Naive thymus-derived CD4-positive, alpha-beta T cell (primary cell): ENCODE measurements around the gene BAHD1. TPM values are rescaled to one million over a fixed set of nuclear protein-coding genes. Genes with fewer than 3 reads are reported as not detected.

Experiments
- ATAC-seq: fragments of 150-1000 bp; cut with Tn5 transposase; 2 replicates; pipeline ENCODE4 v1.10.0; 2021; ENCODE audit warnings: mild to moderate bottlenecking, moderate library complexity
- CTCF ChIA-PET: fragments of 350-600 bp; sonication (Branson Sonifier 250); formaldehyde crosslinking; loops from one replicate; lab custom pipeline; 2021; ENCODE audit warnings: antibody characterized with exemption; lab: Charles Lee
- POLR2A ChIA-PET: fragments of 350-600 bp; sonication (Branson Sonifier 250); formaldehyde crosslinking; loops from one replicate; lab custom pipeline; 2021; ENCODE audit warnings: antibody characterized with exemption, inconsistent platforms; lab: Charles Lee
- DNase-seq, 9 donors: peaks; one replicate each; pipeline versions ENCODE4 v3.0.0 to v3.0.0-alpha.2; 2020 to 2022; ENCODE audit warnings: mixed read lengths in 1 of 9
- H3K27ac ChIP-seq: one replicate; pipeline ENCODE4 v1.7.0; 2013; ENCODE audit warnings: mild to moderate bottlenecking, low read depth, low read length, moderate library complexity
- H3K27me3 ChIP-seq, 2 donors: one replicate each; pipeline ENCODE4 v1.7.0; 2013; ENCODE audit warnings: low read length in 2 of 2, mild to moderate bottlenecking in 2 of 2, moderate library complexity in 2 of 2; ENCODE audit not compliant: control insufficient read depth in 2 of 2, insufficient read depth in 2 of 2
- H3K36me3 ChIP-seq, 3 experiments: 1 replicate in 2 of 3; 2 replicates in 1 of 3; pipeline ENCODE4 v1.7.0; 2013; ENCODE audit warnings: low read length in 3 of 3, mild to moderate bottlenecking in 3 of 3, moderate library complexity in 1 of 3; ENCODE audit not compliant: insufficient read depth in 3 of 3, control insufficient read depth in 2 of 3
- H3K4me1 ChIP-seq, 2 donors: one replicate each; pipeline ENCODE4 v1.7.0; 2013; ENCODE audit warnings: low read length in 2 of 2, mild to moderate bottlenecking in 2 of 2, moderate library complexity in 1 of 2; ENCODE audit not compliant: control insufficient read depth in 2 of 2, insufficient read depth in 2 of 2
- H3K4me3 ChIP-seq: 2 replicates; pipeline ENCODE4 v1.7.0; 2013; ENCODE audit warnings: mild to moderate bottlenecking, low read length
- H3K9me3 ChIP-seq, 3 experiments: 1 replicate in 2 of 3; 2 replicates in 1 of 3; pipeline ENCODE4 v1.7.0; 2013; ENCODE audit warnings: low read length in 3 of 3; ENCODE audit not compliant: control insufficient read depth in 2 of 3
- H3K27ac Mint-ChIP-seq, 9 donors: one replicate each; pipeline ENCODE4 v1.8.0; 2020 to 2022; ENCODE audit warnings: mixed read lengths in 9 of 9, mild to moderate bottlenecking in 8 of 9, moderate library complexity in 5 of 9, inconsistent platforms in 2 of 9
- H3K27me3 Mint-ChIP-seq, 5 donors: one replicate each; pipeline ENCODE4 v1.8.0; 2021 to 2022; ENCODE audit warnings: mixed read lengths in 5 of 5, mild to moderate bottlenecking in 1 of 5
- H3K36me3 Mint-ChIP-seq, 5 donors: one replicate each; pipeline ENCODE4 v1.8.0; 2020 to 2022; ENCODE audit warnings: mixed read lengths in 5 of 5, mild to moderate bottlenecking in 3 of 5, inconsistent platforms in 1 of 5
- H3K4me1 Mint-ChIP-seq, 7 donors: one replicate each; pipeline ENCODE4 v1.8.0; 2020 to 2022; ENCODE audit warnings: mixed read lengths in 7 of 7, mild to moderate bottlenecking in 3 of 7, inconsistent platforms in 1 of 7
- H3K4me3 Mint-ChIP-seq, 10 donors: one replicate each; pipeline ENCODE4 v1.8.0; 2020 to 2022; ENCODE audit warnings: mild to moderate bottlenecking in 10 of 10, mixed read lengths in 10 of 10, moderate library complexity in 6 of 10, inconsistent platforms in 2 of 10
- H3K9me3 Mint-ChIP-seq, 11 donors: one replicate each; pipeline ENCODE4 v1.8.0; 2020 to 2022; ENCODE audit warnings: mixed read lengths in 11 of 11, mild to moderate bottlenecking in 4 of 11, inconsistent platforms in 1 of 11, moderate library complexity in 1 of 11
- intact Hi-C, 2 donors: fragments of 100-400 bp; cut with micrococcal nuclease; formaldehyde crosslinking; loops; one replicate each; pipeline ENCODE4 v1.15.1; 2023
- polyA plus RNA-seq, 2 donors: library from polyadenylated mRNA; unstranded; fragments of 300-500 nt; fragmentation: Illumina TruSeq; gene quantifications; one replicate each; pipeline ENCODE4 v1.2.3, GENCODE V29; 2021
- total RNA-seq, 6 experiments: library from RNA in 5 of 6; stranded (reverse) in 5 of 6; gene quantifications; 1 replicate in 5 of 6; 2 replicates in 1 of 6; pipeline ENCODE4 v1.2.3 and lab custom pipeline; 2021 to 2026

BAHD1 gene
- total and polyA plus RNA-seq, 7 experiments from 2014 or later: 2.2 to 48.8 (median 29.6) TPM

DNA sequence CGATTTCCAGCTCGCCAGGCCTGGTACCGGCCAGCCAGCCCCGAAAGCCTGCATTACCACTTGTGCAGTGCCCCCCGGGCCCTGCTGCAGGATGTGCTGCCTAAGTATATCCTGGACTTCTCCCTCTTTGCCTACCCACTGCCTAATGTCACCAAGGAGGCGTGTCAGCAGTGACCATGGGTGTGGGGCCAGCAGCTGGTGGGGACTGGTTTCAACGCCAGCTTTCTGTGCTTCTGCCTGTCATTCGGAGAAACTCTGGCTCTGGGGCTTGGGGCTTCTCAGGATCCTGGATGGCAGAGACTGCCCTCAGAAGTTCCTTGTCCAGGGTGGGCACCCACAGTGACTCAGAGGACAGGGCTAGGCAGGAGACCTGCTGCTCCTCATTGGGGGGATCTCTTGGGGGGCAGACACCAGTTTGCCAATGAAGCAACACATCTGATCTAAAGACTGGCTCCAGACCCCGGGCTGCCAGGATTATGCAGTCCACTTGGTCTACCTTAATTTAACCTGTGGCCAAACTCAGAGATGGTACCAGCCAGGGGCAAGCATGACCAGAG, 31.5 kb downstream of the BAHD1 start:
- CTCF ChIA-PET: no interaction called here
- Histone ChIP-seq H3K27me3 (no peaks in the 10 kb centered on the region), H3K36me3 (no peaks in the 10 kb centered on the region), H3K27ac (no peak overlapping the region), H3K4me3 (peak overlapping the region; percentile 89), H3K4me1 (peaks cover 8 to 10% of the 10 kb centered on the region in 2 donors), H3K9me3 (no peaks in the 10 kb centered on the region)
- ATAC-seq: no peak
- peak overlapping the region; percentile 46 to 95 (median 87) for H3K27ac Mint-ChIP-seq
- H3K4me1 Mint-ChIP-seq: peaks cover 7 to 34% (median 27%) of the 10 kb centered on the region in 7 donors
- POLR2A ChIA-PET: interaction anchor here (1.3 kb wide), 1 partner anchor 18 kb away, joined by 6 read pairs; no protein-coding TSS in a partner anchor
- intact Hi-C loops: loop anchor here in 1 of 2 donors (10.0 kb wide), 1 partner anchor 93 kb away; the partner anchor contains the start of genes CCDC32 and RPUSD2
- H3K36me3 Mint-ChIP-seq: peaks cover 0 to 3% (median 0%) of the 10 kb centered on the region in 5 donors
- peaks cover 0 to 11% (median 0%) of the 10 kb centered on the region in 5 donors for H3K27me3 Mint-ChIP-seq
- DNase-seq: no peak
- no peaks in the 10 kb centered on the region for H3K9me3 Mint-ChIP-seq
- peak overlapping the region; percentile 90 to 96 (median 92) for H3K4me3 Mint-ChIP-seq

GRCh38 chr15:40474581-40474980, 33.8 kb downstream of the BAHD1 start:
- Mint-ChIP-seq H3K4me3 (no peak overlapping the region), H3K27me3 (peaks cover 0 to 25% (median 0%) of the 10 kb centered on the region in 5 donors), H3K27ac (peak overlapping the region in 1 of 9 donors; percentile 27), H3K36me3 (peaks cover 0 to 3% (median 0%) of the 10 kb centered on the region in 5 donors), H3K9me3 (no peaks in the 10 kb centered on the region), H3K4me1 (peaks cover 6 to 24% (median 20%) of the 10 kb centered on the region in 7 donors)
- Histone ChIP-seq H3K36me3 (no peaks in the 10 kb centered on the region), H3K27ac (no peak overlapping the region), H3K27me3 (no peaks in the 10 kb centered on the region), H3K4me1 (peaks cover 8 to 10% of the 10 kb centered on the region in 2 donors), H3K9me3 (no peaks in the 10 kb centered on the region), H3K4me3 (no peak overlapping the region)
- intact Hi-C loops: loop anchor here in 1 of 2 donors (10.0 kb wide), 1 partner anchor 90 kb away; the partner anchor contains the start of genes CCDC32 and RPUSD2
- ATAC-seq: no peak
- ChIA-PET CTCF (no interaction called here), POLR2A (no interaction called here)
- no peak for DNase-seq

DNA sequence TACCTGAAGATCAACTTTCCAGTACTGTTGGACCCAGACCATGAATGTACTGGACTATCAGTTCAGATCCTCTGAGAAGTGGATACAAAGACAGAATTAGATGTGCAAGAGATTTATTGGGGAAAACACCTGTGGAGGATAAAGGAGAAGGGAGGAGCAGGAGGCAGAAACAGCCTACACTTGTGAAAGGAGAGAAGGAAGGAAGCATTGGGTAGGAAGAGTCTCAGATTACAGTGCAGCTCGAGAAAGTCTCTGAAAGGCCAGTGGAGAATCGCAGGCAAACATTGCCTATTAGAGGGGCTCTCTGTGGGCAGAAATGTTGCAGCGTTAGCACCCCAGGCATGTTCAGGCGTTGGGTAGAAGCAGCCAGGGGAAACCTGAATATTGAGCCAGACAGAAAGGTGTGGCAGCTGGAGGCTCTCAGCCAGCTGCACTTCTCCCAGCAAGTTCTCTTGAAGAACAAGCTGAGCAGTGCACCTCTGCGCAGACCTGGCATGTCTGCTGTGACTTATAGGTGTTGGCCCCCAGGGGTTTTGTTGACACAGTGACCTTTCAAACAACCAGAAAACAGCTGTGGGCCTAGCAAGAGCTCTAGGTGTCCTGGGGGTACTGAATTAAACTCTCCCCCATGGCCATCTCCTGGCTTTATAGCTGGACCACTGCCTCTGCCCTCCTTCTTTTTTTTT, 37.0 kb downstream of the BAHD1 start:
- no peak overlapping the region for H3K4me3 ChIP-seq
- ATAC-seq: no peak
- H3K27me3 ChIP-seq: no peaks in the 10 kb centered on the region
- ChIA-PET CTCF (no interaction called here), POLR2A (no interaction called here)
- H3K27ac ChIP-seq: no peak overlapping the region
- peak overlapping the region in 2 of 9 donors; percentile 21 to 58 for H3K27ac Mint-ChIP-seq
- H3K36me3 Mint-ChIP-seq: no peaks in the 10 kb centered on the region
- peaks cover 0 to 2% (median 0%) of the 10 kb centered on the region in 11 donors for H3K9me3 Mint-ChIP-seq
- no peak for DNase-seq
- peaks cover 0 to 11% (median 4%) of the 10 kb centered on the region in 7 donors for H3K4me1 Mint-ChIP-seq
- H3K36me3 ChIP-seq: no peaks in the 10 kb centered on the region
- intact Hi-C loops: loop anchor here in 1 of 2 donors (10.0 kb wide), 1 partner anchor 87 kb away; the partner anchor contains the start of genes CCDC32 and RPUSD2
- no peaks in the 10 kb centered on the region for H3K4me1 ChIP-seq
- H3K27me3 Mint-ChIP-seq: peaks cover 0 to 52% (median 3%) of the 10 kb centered on the region in 5 donors
- no peaks in the 10 kb centered on the region for H3K9me3 ChIP-seq
- H3K4me3 Mint-ChIP-seq: no peak overlapping the region

DNA sequence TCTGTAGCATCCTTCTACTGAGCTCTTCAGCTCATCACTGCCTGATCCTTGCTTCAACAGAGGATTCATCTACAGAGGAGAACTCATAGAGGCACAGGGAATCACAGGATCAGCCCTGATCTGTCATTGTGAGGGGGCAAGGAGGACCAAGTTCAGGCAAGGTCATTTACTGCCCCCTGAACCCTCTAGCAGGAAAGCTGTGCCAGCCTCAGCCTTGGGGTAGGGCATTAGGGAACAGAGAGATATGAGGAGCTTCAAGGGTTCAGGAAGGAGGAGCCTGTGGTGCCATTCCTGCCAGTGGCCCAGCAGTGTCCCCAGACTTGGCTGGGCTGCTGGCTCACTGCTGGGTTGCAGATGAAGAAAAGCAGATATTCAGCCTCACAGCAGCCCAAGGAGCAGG, 38.3 kb downstream of the BAHD1 start:
- no peaks in the 10 kb centered on the region for H3K27me3 ChIP-seq
- H3K4me1 ChIP-seq: no peaks in the 10 kb centered on the region
- no peak for DNase-seq
- Mint-ChIP-seq H3K4me1 (peaks cover 0 to 6% (median 0%) of the 10 kb centered on the region in 7 donors), H3K9me3 (peaks cover 0 to 2% (median 0%) of the 10 kb centered on the region in 11 donors), H3K36me3 (no peaks in the 10 kb centered on the region), H3K4me3 (no peak overlapping the region), H3K27me3 (peaks cover 0 to 62% (median 5%) of the 10 kb centered on the region in 5 donors), H3K27ac (no peak overlapping the region)
- H3K27ac ChIP-seq: no peak overlapping the region
- ATAC-seq: no peak
- no peaks in the 10 kb centered on the region for H3K9me3 ChIP-seq
- no peak overlapping the region for H3K4me3 ChIP-seq
- ChIA-PET CTCF (interaction anchor here (0.5 kb wide), 1 partner anchor 114 kb away, joined by 3 read pairs; no protein-coding TSS in a partner anchor), POLR2A (no interaction called here)
- H3K36me3 ChIP-seq: no peaks in the 10 kb centered on the region
- intact Hi-C loops: loop anchor here in 1 of 2 donors (10.0 kb wide), 1 partner anchor 86 kb away; the partner anchor contains the start of genes CCDC32 and RPUSD2

DNA sequence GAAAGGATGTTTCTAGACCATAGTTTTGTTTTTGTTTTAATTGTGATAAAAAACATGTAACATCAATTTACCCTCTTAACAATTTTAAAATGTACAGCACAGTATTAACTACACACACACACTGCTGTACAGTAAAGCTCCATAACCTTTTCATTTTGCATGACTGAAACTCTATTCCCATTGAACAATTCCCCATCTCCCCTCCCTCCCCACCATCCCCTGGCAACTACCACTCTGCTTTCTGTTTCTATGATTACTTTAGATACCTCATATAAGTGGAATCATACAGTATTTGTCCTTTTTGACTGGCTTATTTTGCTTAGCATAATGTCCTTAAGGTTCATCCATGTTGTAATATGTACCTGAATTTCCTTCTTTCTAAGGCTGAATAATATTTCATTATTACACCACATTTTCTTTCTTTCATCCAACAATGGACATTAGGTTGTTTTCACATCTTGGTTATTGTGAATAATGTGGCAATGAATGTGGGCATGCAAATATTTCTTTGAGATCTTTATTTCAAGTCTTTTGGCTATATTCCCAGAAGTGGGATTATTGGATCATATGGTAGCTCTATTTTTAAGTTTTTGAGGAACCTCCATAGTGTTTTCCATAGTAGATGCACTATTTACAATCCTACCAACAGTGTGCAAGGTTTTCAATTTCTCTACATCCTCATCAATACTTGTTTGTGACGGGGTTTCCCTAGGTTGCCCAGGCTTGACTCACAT, 40.8 kb downstream of the BAHD1 start:
- ChIA-PET POLR2A (no interaction called here), CTCF (no interaction called here)
- no peaks in the 10 kb centered on the region for H3K9me3 ChIP-seq
- no peaks in the 10 kb centered on the region for H3K36me3 Mint-ChIP-seq
- DNase-seq (no peak), ATAC-seq (no peak)
- H3K4me3 Mint-ChIP-seq: no peak overlapping the region
- H3K27ac ChIP-seq: no peak overlapping the region
- no peaks in the 10 kb centered on the region for H3K4me1 ChIP-seq
- H3K27ac Mint-ChIP-seq: no peak overlapping the region
- peaks cover 0 to 2% (median 0%) of the 10 kb centered on the region in 11 donors for H3K9me3 Mint-ChIP-seq
- intact Hi-C loops: no loop called here
- H3K4me3 ChIP-seq: no peak overlapping the region
- peaks cover 0 to 64% (median 7%) of the 10 kb centered on the region in 5 donors for H3K27me3 Mint-ChIP-seq
- no peaks in the 10 kb centered on the region for H3K36me3 ChIP-seq
- H3K4me1 Mint-ChIP-seq: peaks cover 0 to 1% (median 0%) of the 10 kb centered on the region in 7 donors
- no peaks in the 10 kb centered on the region for H3K27me3 ChIP-seq

GRCh38 chr15:40483919-40484318, 43.2 kb downstream of the BAHD1 start:
- Mint-ChIP-seq H3K9me3 (peaks cover 0 to 2% (median 0%) of the 10 kb centered on the region in 11 donors), H3K4me3 (no peak overlapping the region), H3K4me1 (peaks cover 0 to 1% (median 0%) of the 10 kb centered on the region in 7 donors), H3K27ac (no peak overlapping the region), H3K36me3 (no peaks in the 10 kb centered on the region), H3K27me3 (peaks cover 0 to 50% (median 7%) of the 10 kb centered on the region in 5 donors)
- H3K4me1 ChIP-seq: no peaks in the 10 kb centered on the region
- ChIA-PET POLR2A (no interaction called here), CTCF (no interaction called here)
- ATAC-seq (no peak), DNase-seq (no peak)
- H3K27me3 ChIP-seq: no peaks in the 10 kb centered on the region
- intact Hi-C loops: no loop called here
- H3K4me3 ChIP-seq: no peak overlapping the region
- no peaks in the 10 kb centered on the region for H3K9me3 ChIP-seq
- H3K36me3 ChIP-seq: no peaks in the 10 kb centered on the region
- no peak overlapping the region for H3K27ac ChIP-seq
